COLO668 (cell line): ENCODE results near the gene RAB1B.
"Not testable (repeated sequence)": the region's sequence is repeated elsewhere in the genome, so short reads cannot be mapped to it uniquely, and the experiment has no call there.

Source experiments
- DNase-seq: peaks from one replicate; lab custom pipeline; 2025; ENCODE audit not compliant: unreplicated experiment; lab: John Stamatoyannopoulos, UW

The RAB1B gene

DNA sequence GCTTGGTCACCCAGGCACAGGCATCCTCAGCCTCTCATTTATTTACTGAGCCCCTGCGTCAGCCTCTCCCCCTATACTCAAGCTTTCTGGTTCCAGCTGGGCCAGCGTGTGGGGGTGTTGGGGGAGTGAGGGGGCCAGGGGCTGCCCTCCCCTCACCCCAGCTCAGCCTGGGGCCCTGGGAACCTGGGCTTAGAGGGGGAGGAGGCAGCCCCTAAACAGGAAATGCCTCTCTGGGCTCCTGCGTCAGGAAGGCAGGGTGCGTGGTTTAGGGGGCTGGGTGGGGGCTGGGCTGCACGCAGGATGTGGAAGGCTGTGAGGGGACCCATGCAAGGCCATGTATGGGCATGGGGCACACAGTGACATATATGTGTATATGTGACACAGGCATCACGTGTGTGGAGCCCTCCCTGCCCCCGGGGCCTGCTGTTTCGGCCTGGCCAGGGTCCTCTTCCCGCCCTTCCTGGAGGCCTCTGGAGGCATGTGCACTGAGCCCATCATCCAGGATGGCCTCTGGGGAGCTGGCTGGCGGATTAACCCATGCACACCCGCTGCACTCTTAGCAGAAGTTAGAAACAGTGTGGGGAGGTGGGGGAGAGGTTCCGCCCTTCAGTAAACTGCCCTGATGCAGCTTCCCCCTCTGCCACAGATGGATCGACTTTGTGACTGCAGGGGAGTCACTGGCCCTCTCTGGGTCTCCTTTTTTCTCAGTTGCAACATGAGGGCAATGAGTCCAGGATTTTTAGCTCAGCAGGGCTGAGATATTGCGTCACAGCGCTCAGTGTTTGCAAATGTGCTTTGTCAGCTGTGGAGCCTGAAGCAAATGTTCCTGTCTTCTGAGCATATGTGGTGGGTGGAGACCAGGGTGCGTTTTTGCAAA is 49.5 kb downstream of the RAB1B start:
- DNase-seq = no peak

GRCh38 chr11:66318600-66318970 is 50.1 kb downstream of the RAB1B start:
- DNase-seq = no peak

- DNase-seq = not testable (repeated sequence)
Measured at GRCh38 chr11:66320289-66320688, 51.9 kb downstream of the RAB1B start.

DNA sequence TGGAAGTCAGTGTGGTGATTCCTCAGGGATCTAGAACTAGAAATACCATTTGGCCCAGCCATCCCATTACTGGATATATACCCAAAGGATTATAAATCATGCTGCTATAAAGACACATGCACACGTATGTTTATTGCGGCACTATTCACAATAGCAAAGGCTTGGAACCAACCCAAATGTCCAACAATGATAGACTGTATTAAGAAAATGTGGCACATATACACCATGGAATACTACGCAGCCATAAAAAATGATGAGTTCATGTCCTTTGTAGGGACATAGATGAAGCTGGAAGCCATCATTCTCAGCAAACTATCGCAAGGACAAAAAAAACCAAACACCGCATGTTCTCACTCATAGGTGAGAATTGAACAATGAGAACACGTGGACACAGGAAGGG is 52.3 kb downstream of the RAB1B start:
- DNase-seq = not testable (repeated sequence)

- no peak for DNase-seq
Measured at GRCh38 chr11:66321606-66322005, 53.2 kb downstream of the RAB1B start.

DNA sequence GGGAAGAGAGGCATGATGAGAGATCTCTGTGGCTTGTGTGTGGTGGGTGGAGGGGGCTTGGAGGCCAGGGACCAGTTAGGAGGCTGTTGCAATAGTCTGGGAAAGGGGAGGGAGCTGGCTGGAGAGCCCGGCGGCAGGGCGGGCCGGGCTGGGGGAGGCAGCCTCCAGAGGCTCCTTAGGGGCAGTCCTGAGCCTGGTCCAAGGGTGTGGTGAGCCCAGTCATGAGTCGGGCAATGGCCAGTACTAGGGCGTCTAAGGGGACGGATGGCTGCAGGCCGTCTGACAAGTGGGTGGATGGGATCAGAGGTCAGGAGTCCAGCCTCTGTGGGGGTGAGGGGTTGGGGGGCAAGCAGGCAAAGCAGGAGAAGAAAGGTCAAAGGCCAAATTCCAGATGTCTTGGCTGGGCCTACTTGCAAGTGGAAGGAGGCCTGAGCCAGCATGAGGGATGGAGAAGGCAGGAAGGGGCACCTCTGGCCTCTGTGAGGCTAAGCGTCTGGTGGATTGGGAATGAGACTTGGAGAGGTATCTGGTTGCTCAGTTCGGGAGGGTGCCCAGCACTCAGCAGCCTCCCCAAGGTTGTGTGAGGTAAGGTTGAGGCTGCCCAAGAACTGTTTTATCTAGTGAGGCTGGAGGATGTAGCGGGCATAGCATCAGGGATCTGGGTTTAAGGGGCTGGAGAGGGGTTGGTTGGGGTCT is 54.4 kb downstream of the RAB1B start:
- DNase-seq = no peak

- no peak for DNase-seq
Measured at GRCh38 chr11:66323684-66324083, 55.2 kb downstream of the RAB1B start.

GRCh38 chr11:66324664-66325063 is 56.2 kb downstream of the RAB1B start:
- DNase-seq = no peak

GRCh38 chr11:66325263-66325671 is 56.8 kb downstream of the RAB1B start:
- DNase-seq = no peak

DNA sequence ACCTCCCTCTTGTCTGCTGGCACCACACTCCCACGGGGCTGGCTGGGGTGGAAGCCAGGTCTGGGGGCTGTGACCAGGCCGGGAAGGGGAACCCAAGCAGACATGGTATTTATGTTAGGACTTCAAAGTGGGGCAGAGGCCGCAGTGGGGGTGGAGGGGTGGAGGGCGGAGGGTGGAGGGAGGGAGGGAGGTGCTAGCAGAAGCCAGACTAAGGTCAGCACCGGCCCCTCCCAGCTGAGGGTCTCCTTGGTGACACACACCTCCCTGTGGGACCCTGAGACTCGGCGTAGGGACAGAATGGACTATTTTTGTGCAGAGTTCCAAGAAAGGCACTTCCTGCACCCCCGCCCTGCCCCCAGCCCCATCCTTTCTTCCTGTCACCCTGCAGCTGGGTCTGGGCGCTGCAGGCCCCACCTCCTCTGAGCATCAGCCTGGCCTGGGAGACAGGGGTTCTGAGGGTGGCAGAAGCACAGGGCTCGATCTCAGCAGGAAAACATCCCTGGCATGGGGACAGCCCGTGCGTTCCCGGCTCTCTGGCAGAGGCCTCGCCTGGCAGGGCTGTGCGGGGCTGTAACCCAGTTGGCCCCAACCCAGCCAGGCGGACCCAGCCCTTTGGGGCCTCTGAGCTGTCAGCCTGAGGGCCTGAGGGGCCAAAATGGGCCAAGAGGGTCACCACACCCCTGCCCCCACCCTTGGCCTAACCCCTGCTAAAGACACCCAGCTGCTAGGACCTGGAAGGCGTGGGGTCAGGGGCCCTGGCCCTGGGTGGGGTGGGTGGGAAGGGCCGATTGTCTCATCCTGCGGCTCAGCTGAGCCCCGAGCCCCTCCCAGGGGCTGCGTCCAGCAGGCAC is 58.0 kb downstream of the RAB1B start:
- DNase-seq = no peak
